Midbrain (tissue), 1 donor: ENCODE results near the gene SLC1A7.

ENCODE experiments used
- DNase-seq: peaks from one replicate; lab custom pipeline; 2025; lab: John Stamatoyannopoulos, UW

SLC1A7 gene

GRCh38 chr1:53075761-53076163 lies 66.7 kb downstream of the SLC1A7 start:
- no peak for DNase-seq

DNA sequence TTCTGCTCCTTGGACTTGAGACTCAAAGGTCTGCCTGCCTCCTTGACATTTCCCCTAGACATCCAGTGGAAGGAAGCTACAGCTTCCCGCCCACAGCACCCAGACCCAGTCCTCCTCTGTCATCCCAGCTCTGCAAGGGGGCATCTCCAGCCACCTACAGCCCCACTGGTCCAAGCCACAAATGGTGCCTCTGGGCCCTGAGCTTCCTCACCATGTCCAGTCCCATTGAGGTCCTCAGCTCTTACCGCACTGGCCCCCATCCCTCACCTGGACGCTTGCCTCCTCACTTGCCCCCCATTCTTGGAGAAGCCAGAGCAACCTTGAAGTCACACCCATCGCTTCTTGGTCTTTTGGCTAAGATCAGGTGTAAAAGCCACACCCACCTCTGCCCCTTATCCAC lies 67.2 kb downstream of the SLC1A7 start:
- DNase-seq = no peak

DNA sequence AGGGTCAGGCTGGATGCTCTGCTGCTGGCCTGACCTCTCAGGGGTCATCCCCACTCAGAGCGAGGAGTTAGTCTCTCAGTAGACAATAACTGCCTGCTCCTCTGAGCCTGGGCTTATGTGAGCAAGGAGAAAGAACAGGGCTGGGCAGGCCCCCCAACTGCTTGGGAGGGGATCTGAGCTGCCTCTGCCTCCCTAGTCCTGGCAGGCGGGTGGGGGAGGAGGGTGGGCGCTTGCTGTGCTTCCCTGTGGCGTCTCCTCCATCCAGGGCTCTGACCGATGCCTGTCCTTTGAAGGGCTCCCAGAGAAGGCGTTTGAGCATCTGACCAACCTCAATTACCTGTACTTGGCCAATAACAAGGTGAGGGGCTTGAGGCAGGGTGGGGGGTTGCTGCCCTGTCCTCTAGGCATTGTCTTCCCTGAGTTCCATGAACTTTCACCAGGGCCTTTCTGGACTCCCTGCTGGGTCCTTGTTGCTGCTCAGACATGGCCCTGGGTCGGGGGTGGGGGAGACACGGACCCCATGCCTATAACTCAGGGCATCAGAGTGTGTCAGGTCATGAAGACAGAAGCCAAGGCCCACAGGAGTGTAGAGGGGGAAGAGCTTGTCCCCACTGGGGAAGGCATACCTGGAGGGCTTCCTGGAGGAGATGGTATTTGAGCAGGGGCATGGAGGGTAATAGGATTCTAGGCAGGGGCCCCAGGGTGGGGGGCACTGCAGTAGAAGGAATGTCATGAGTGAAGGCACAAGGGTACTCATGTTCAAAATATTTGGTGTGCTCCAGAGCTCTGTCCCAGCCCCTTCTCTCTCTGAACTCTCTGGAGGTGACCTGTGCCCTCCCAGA lies 67.9 kb downstream of the SLC1A7 start:
- no peak for DNase-seq

DNA sequence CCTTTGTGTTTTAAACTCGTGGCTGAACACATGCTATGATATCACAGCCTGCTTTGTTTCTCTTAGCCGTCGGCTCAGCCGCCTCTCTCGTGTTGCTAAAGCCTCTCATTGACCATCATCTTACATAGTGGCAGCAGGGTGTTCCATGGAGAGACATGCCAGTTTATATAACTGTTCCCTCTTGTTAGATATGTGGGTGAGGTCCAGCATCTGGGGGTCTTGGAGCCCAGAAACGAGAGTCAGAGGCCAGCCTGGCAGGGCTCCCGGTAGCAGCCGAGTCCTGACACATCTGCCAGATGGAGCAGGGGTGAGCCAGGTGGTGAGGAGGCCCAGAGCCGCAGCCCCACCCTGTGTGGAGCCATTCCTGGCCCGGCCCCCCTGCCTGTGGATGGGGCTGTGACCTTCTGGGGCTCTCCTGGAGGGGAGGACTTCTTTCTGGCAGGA lies 68.5 kb downstream of the SLC1A7 start:
- DNase-seq = peak; percentile 12

GRCh38 chr1:53073287-53073686 lies 69.2 kb downstream of the SLC1A7 start:
- DNase-seq = no peak

DNA sequence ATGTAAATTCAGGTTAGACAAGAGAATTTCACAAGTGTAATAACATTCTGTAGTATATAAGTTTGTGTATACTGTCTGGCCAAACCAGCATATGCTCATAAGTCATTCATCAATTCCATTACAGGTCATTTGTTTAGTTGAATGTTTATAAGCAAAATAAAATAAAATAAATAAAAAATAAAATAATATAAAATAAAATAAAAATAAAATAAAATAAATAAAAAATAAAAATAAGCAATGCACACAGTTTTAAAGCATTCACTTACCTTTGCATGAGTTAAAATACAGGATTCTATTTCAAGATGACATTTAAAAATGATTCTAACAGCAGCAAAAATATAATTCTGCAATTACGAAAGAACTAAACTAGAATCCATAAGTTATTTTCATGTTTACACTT lies 70.5 kb downstream of the SLC1A7 start:
- DNase-seq = no peak

GRCh38 chr1:53071167-53071865 lies 71.1 kb downstream of the SLC1A7 start:
- no peak for DNase-seq

DNA sequence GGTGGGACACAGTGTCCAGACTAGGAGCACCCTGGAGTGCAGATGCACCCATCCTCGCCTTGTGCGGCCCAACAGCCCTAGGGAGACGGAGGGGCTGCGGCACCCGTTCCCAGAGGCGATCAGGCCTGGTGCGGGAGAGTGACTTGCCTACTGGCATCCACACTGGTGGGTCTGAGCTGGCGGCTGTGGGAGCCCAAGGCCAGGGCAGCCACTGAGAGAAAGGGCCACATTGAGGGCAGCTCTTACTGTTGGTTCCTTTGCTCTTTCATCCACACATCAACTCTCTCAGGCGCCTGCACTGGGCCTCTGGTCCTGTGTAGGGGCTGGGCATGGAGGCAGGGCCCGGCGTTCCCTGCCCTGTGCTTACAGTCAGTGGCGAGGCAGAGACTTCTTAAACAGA lies 71.8 kb downstream of the SLC1A7 start:
- DNase-seq = no peak

GRCh38 chr1:53069663-53070327 lies 72.6 kb downstream of the SLC1A7 start:
- no peak for DNase-seq

- no peak for DNase-seq
Measured at GRCh38 chr1:53069265-53069662, 73.2 kb downstream of the SLC1A7 start.

GRCh38 chr1:53068314-53069099 lies 73.9 kb downstream of the SLC1A7 start:
- no peak for DNase-seq

DNA sequence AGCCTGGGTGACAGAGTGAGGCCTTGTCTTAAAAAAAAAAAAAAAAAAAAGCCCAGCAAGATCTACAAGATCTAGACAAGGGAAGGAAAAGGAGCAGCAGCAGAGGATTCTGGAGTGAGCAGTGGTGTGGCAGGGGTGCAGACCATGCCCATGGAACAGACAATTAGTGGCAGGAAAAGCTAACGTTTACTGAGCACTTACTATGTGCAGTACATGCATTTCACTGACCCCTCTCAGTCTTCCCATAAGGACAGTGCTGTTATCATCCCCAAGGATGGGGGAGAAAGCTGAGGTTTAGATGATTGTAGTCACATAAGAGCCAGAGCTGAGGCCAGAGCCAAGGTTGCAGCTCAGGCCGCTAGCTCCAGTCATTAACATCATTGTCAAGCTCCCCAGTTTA lies 74.6 kb downstream of the SLC1A7 start:
- no peak for DNase-seq

GRCh38 chr1:53066891-53067738 lies 75.3 kb downstream of the SLC1A7 start:
- DNase-seq = no peak

DNA sequence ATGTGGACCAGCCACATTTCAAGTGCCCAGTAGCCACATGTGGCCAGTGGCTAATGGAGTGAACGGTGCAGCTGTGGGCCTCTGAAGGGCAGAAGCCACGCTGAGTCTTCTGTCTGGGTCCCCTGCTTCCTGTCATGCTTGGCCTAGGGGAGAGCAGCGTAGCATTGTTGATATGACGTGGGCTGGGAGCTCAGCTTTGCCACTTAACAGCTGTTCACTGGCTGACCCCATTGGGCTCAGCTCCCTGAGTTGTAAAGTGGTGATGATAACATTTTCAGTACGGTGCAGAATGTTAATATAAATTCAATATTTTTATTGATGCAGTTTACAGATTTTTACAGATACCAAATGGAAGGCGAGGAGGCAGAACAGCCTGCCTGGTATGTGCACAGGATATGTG lies 76.0 kb downstream of the SLC1A7 start:
- no peak for DNase-seq

DNA sequence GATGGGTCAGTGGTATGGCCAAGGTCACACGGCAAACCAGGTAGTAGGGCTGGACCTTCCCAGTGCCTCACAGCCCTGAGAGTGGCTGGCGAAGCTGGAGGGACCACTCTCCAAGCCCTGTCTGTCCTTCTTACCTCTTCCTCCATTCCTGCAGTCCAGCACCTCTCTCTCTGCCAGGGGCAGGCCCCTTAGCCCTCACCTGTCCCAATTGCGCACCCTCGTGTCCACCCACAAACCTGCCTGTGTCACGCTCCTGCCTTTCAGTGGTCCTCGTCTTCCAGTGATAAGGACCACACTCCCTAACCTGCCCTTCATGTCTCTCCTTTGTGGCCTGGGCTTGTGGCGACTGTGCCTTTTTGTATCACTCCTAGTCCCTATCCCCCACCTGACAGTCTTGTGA lies 77.0 kb downstream of the SLC1A7 start:
- no peak for DNase-seq

DNA sequence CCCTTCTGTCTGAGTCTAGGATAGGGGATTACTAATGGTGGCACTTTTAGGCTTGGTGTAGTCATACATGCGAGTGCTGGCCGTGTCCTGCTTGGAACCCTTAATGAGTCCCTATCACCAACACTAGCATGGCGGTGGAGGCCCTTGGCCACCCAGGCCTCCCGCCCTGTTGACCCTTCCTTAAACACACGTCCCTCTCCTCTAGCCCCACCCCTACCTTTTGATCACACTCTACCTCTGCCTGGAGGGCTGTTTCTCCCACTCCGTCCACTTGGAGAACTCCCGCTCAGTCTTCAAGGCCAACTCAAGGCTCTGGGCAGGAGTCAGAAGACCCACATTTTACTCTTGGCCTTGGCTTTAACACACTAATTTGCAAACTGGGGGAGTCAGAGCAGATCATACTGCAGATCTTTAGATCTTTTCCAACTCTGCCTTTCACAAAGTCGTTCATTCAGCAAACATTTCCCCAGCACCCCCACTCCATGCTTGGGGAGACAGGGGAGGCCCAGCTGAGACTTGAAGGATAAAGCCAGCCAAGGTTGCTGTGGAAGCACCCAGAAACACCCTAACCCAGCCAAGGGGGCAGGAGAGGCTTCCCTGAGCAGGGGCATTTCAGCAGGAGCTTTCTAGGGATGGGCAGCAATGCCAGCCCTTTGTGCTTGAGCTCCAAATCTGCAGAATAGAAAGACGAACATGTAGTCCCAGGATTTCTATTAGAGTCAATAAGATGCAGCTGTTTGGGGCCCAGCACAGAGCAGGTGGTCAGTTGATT lies 78.5 kb downstream of the SLC1A7 start:
- no peak for DNase-seq

DNA sequence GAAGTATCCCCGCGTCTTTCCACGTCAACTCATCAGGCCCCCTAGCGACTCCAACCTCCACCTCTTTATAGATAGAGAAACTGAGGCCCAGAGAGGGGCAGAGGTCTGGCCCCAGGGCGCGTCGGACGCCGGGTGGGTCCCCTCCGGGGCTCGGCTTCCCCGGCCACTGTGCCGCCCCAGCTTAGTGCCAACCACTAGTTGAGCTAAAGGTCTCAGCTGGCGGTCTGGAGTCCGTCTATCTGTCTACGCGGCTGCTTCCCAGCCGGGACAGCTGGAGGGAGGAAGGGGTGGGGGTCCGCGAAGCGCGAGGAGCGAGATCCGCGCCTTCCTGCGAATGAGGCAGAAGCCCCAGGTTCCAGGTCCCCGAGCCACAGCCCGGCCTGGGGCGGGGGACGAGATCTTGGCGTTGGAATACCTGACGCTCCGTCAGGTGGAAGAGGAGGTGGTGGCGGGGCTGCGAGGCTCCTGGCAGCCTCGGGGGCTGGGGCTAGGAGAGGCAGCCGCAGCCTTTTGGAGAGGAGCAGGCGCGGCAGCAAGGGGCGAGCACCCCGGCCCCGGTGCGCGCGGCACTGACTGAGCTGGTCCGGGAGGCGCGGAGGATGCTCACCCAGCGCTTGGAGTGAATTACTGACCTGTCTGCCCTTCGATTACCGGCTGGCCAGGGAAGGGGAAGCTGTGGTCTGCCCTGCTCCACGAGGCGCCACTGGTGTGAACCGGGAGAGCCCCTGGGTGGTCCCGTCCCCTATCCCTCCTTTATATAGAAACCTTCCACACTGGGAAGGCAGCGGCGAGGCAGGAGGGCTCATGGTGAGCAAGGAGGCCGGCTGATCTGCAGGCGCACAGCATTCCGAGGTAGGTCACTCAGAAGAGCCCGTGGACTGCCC lies 79.5 kb downstream of the SLC1A7 start:
- DNase-seq = no peak

- DNase-seq = peak; percentile 8
Measured at GRCh38 chr1:53061859-53062707, 80.4 kb downstream of the SLC1A7 start, which contains the start of gene PODN. Gene PODN, plus strand, starts transcription at chr1:53062213. Its CDS starts 7,643 bp downstream, at chr1:53069856.
